Measurements from ENCODE around the gene PDGFB. TPM values are rescaled to one million over a fixed set of nuclear protein-coding genes. Genes with fewer than 3 reads are reported as not detected.
A peak's percentile ranks its signal among the peaks of the same experiment; 100 is the strongest.

Gene PDGFB
- total and polyA plus RNA-seq, 2 experiments from 2014 or later = 2.2 to 8.0 TPM

DNA sequence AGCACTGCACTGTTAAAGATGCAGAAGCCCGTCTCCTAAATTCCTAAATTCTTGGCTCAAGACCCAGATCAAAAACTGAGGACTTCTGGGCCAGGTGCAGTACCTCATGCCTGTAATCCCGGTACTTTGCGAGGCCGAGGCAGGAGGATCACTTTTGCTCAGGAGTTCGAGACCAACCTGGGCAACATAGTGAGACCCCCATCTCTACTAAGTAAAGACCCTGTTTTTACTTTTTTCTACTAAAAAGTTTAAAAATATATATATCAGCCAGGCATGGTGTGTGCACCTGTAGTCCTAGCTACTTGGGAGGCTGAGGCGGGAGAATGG, 29.7 kb downstream of the PDGFB start:
- peaks cover 12% of the 10 kb centered on the region for H3K27me3 Mint-ChIP-seq (ENCODE audit: insufficient read depth, low read depth, poor library complexity)
- H3K4me1 Mint-ChIP-seq = peaks cover 36% of the 10 kb centered on the region
- Histone ChIP-seq H2AFZ (no peak overlapping the region), H3K27me3 (ENCODE audit: insufficient read depth) (no peaks in the 10 kb centered on the region), H3K27ac (ENCODE audit: low read depth) (peak overlapping the region; percentile 94), H3K4me2 (no peak overlapping the region), H3F3A (replicated peaks; ENCODE audit: low read depth) (peaks cover 13% of the 10 kb centered on the region), H4K20me1 (replicated peaks; ENCODE audit: insufficient read depth) (no peaks in the 10 kb centered on the region), H3K9me2 (ENCODE audit: insufficient read depth) (peaks cover 4% of the 10 kb centered on the region; the same call in 1 of the 2 replicates), H3K4me3 (no peak overlapping the region), H3K79me2 (replicated peaks; ENCODE audit: insufficient read depth) (no peaks in the 10 kb centered on the region), H3K4me1 (ENCODE audit: insufficient read depth) (peaks cover 26% of the 10 kb centered on the region), H3K36me3 (ENCODE audit: insufficient read depth) (no peaks in the 10 kb centered on the region)
- no peak; the same call in 1 of the 3 replicates for ATAC-seq
- no peak for DNase-seq (ENCODE audit: low spot score)
- H3K9me3 Mint-ChIP-seq = peaks cover 21% of the 10 kb centered on the region
- TF ChIP-seq POLR2AphosphoS5 (IDR thresholded peaks at IDR 0.05; ENCODE audit: low read depth) (no peak), CREB1 (CRISPR knock-in tag; IDR thresholded peaks at IDR 0.05; ENCODE audit: low read depth) (no peak), EZH2 (IDR thresholded peaks at IDR 0.05; ENCODE audit: low read depth, unreplicated experiment) (no peak), NANOG (IDR thresholded peaks at IDR 0.05; ENCODE audit: borderline replicate concordance) (no peak; the same call in 1 of the 2 replicates), ZNF114 (CRISPR knock-in tag; IDR thresholded peaks at IDR 0.05) (no peak), ZNF331 (CRISPR knock-in tag; IDR thresholded peaks at IDR 0.05; ENCODE audit: low read depth) (no peak), STAT1 (IDR thresholded peaks at IDR 0.05; ENCODE audit: unreplicated experiment) (no peak), EZH2phosphoT487 (IDR thresholded peaks at IDR 0.05; ENCODE audit: unreplicated experiment) (no peak), JUNB (IDR thresholded peaks at IDR 0.05; ENCODE audit: unreplicated experiment) (no peak)
- TF ChIP-seq, protein P1, sequence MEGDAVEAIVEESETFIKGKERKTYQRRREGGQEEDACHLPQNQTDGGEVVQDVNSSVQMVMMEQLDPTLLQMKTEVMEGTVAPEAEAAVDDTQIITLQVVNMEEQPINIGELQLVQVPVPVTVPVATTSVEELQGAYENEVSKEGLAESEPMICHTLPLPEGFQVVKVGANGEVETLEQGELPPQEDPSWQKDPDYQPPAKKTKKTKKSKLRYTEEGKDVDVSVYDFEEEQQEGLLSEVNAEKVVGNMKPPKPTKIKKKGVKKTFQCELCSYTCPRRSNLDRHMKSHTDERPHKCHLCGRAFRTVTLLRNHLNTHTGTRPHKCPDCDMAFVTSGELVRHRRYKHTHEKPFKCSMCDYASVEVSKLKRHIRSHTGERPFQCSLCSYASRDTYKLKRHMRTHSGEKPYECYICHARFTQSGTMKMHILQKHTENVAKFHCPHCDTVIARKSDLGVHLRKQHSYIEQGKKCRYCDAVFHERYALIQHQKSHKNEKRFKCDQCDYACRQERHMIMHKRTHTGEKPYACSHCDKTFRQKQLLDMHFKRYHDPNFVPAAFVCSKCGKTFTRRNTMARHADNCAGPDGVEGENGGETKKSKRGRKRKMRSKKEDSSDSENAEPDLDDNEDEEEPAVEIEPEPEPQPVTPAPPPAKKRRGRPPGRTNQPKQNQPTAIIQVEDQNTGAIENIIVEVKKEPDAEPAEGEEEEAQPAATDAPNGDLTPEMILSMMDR (conservative IDR thresholded peaks at IDR 0.05; ENCODE audit: low read depth in 2 of 2) = no peak
- TF ChIP-seq, protein P2, sequence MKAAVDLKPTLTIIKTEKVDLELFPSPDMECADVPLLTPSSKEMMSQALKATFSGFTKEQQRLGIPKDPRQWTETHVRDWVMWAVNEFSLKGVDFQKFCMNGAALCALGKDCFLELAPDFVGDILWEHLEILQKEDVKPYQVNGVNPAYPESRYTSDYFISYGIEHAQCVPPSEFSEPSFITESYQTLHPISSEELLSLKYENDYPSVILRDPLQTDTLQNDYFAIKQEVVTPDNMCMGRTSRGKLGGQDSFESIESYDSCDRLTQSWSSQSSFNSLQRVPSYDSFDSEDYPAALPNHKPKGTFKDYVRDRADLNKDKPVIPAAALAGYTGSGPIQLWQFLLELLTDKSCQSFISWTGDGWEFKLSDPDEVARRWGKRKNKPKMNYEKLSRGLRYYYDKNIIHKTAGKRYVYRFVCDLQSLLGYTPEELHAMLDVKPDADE (IDR thresholded peaks at IDR 0.05) = no peak
- TF ChIP-seq, protein P3, sequence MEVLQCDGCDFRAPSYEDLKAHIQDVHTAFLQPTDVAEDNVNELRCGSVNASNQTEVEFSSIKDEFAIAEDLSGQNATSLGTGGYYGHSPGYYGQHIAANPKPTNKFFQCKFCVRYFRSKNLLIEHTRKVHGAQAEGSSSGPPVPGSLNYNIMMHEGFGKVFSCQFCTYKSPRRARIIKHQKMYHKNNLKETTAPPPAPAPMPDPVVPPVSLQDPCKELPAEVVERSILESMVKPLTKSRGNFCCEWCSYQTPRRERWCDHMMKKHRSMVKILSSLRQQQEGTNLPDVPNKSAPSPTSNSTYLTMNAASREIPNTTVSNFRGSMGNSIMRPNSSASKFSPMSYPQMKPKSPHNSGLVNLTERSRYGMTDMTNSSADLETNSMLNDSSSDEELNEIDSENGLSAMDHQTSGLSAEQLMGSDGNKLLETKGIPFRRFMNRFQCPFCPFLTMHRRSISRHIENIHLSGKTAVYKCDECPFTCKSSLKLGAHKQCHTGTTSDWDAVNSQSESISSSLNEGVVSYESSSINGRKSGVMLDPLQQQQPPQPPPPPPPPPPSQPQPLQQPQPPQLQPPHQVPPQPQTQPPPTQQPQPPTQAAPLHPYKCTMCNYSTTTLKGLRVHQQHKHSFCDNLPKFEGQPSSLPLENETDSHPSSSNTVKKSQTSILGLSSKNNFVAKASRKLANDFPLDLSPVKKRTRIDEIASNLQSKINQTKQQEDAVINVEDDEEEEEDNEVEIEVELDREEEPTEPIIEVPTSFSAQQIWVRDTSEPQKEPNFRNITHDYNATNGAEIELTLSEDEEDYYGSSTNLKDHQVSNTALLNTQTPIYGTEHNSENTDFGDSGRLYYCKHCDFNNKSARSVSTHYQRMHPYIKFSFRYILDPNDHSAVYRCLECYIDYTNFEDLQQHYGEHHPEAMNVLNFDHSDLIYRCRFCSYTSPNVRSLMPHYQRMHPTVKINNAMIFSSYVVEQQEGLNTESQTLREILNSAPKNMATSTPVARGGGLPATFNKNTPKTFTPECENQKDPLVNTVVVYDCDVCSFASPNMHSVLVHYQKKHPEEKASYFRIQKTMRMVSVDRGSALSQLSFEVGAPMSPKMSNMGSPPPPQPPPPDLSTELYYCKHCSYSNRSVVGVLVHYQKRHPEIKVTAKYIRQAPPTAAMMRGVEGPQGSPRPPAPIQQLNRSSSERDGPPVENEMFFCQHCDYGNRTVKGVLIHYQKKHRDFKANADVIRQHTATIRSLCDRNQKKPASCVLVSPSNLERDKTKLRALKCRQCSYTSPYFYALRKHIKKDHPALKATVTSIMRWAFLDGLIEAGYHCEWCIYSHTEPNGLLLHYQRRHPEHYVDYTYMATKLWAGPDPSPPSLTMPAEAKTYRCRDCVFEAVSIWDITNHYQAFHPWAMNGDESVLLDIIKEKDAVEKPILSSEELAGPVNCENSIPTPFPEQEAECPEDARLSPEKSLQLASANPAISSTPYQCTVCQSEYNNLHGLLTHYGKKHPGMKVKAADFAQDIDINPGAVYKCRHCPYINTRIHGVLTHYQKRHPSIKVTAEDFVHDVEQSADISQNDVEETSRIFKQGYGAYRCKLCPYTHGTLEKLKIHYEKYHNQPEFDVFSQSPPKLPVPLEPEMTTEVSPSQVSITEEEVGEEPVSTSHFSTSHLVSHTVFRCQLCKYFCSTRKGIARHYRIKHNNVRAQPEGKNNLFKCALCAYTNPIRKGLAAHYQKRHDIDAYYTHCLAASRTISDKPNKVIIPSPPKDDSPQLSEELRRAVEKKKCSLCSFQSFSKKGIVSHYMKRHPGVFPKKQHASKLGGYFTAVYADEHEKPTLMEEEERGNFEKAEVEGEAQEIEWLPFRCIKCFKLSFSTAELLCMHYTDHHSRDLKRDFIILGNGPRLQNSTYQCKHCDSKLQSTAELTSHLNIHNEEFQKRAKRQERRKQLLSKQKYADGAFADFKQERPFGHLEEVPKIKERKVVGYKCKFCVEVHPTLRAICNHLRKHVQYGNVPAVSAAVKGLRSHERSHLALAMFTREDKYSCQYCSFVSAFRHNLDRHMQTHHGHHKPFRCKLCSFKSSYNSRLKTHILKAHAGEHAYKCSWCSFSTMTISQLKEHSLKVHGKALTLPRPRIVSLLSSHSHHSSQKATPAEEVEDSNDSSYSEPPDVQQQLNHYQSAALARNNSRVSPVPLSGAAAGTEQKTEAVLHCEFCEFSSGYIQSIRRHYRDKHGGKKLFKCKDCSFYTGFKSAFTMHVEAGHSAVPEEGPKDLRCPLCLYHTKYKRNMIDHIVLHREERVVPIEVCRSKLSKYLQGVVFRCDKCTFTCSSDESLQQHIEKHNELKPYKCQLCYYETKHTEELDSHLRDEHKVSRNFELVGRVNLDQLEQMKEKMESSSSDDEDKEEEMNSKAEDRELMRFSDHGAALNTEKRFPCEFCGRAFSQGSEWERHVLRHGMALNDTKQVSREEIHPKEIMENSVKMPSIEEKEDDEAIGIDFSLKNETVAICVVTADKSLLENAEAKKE (CRISPR knock-in tag; IDR thresholded peaks at IDR 0.05) = no peak
- TF ChIP-seq, protein P4, sequence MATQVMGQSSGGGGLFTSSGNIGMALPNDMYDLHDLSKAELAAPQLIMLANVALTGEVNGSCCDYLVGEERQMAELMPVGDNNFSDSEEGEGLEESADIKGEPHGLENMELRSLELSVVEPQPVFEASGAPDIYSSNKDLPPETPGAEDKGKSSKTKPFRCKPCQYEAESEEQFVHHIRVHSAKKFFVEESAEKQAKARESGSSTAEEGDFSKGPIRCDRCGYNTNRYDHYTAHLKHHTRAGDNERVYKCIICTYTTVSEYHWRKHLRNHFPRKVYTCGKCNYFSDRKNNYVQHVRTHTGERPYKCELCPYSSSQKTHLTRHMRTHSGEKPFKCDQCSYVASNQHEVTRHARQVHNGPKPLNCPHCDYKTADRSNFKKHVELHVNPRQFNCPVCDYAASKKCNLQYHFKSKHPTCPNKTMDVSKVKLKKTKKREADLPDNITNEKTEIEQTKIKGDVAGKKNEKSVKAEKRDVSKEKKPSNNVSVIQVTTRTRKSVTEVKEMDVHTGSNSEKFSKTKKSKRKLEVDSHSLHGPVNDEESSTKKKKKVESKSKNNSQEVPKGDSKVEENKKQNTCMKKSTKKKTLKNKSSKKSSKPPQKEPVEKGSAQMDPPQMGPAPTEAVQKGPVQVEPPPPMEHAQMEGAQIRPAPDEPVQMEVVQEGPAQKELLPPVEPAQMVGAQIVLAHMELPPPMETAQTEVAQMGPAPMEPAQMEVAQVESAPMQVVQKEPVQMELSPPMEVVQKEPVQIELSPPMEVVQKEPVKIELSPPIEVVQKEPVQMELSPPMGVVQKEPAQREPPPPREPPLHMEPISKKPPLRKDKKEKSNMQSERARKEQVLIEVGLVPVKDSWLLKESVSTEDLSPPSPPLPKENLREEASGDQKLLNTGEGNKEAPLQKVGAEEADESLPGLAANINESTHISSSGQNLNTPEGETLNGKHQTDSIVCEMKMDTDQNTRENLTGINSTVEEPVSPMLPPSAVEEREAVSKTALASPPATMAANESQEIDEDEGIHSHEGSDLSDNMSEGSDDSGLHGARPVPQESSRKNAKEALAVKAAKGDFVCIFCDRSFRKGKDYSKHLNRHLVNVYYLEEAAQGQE (IDR thresholded peaks at IDR 0.05; ENCODE audit: unreplicated experiment) = no peak
- H3K27ac Mint-ChIP-seq = peak overlapping the region; percentile 96
- H3K4me3 Mint-ChIP-seq = no peak overlapping the region; the same call in 2 of the 3 replicates
- peaks cover 11% of the 10 kb centered on the region; the same call in 2 of the 3 replicates for H3K36me3 Mint-ChIP-seq (ENCODE audit: low read depth)

Measured in GM23338 (cell line).